COR-L47 (cell line): ENCODE data around the gene RABGAP1L.
"Not testable (repeated sequence)": the region's sequence is repeated elsewhere in the genome, so short reads cannot be mapped to it uniquely, and the experiment has no call there.

Experiments
- DNase-seq: peaks from one replicate; lab custom pipeline; 2025; lab: John Stamatoyannopoulos, UW

Gene RABGAP1L

GRCh38 chr1:174447866-174448530 lies 288.7 kb downstream of the RABGAP1L start, which contains the start of gene GPR52:
TSS of gene GPR52 (plus strand) at chr1:174447964. CDS start at chr1:174448112, 148 bp downstream.
- DNase-seq: no peak

GRCh38 chr1:174448531-174448883 lies 289.2 kb downstream of the RABGAP1L start:
- no peak for DNase-seq

GRCh38 chr1:174448974-174449373 lies 289.7 kb downstream of the RABGAP1L start:
- no peak for DNase-seq

- DNase-seq: no peak
Observed at GRCh38 chr1:174451408-174451807, 292.1 kb downstream of the RABGAP1L start.

GRCh38 chr1:174465855-174466254 lies 306.5 kb downstream of the RABGAP1L start:
- DNase-seq: no peak

GRCh38 chr1:174466607-174467006 lies 307.3 kb downstream of the RABGAP1L start:
- DNase-seq: no peak

- no peak for DNase-seq
Observed at GRCh38 chr1:174469052-174469451, 309.7 kb downstream of the RABGAP1L start.

GRCh38 chr1:174469687-174470086 lies 310.4 kb downstream of the RABGAP1L start:
- no peak for DNase-seq

GRCh38 chr1:174479281-174479680 lies 320.0 kb downstream of the RABGAP1L start:
- DNase-seq: no peak

- no peak for DNase-seq
Observed at GRCh38 chr1:174480324-174480723, 321.0 kb downstream of the RABGAP1L start.

- DNase-seq: no peak
Observed at GRCh38 chr1:174491606-174492005, 332.3 kb downstream of the RABGAP1L start.

GRCh38 chr1:174497478-174497877 lies 338.2 kb downstream of the RABGAP1L start:
- DNase-seq: no peak

- DNase-seq: not testable (repeated sequence)
Observed at GRCh38 chr1:174516755-174517154, 357.4 kb downstream of the RABGAP1L start.

- DNase-seq: no peak
Observed at GRCh38 chr1:174519844-174520243, 360.5 kb downstream of the RABGAP1L start.

- DNase-seq: no peak
Observed at GRCh38 chr1:174531751-174532150, 372.4 kb downstream of the RABGAP1L start.

- DNase-seq: no peak
Observed at GRCh38 chr1:174534789-174535188, 375.5 kb downstream of the RABGAP1L start.

GRCh38 chr1:174535207-174535606 lies 375.9 kb downstream of the RABGAP1L start:
- no peak for DNase-seq

GRCh38 chr1:174543421-174543820 lies 384.1 kb downstream of the RABGAP1L start:
- DNase-seq: not testable (repeated sequence)

GRCh38 chr1:174550296-174550695 lies 391.0 kb downstream of the RABGAP1L start:
- no peak for DNase-seq

- DNase-seq: no peak
Observed at GRCh38 chr1:174556392-174556791, 397.1 kb downstream of the RABGAP1L start.

GRCh38 chr1:174568551-174568950 lies 409.2 kb downstream of the RABGAP1L start:
- DNase-seq: no peak

- no peak for DNase-seq
Observed at GRCh38 chr1:174569240-174569639, 409.9 kb downstream of the RABGAP1L start.

- no peak for DNase-seq
Observed at GRCh38 chr1:174572771-174573170, 413.5 kb downstream of the RABGAP1L start.

- not testable (repeated sequence) for DNase-seq
Observed at GRCh38 chr1:174576120-174576519, 416.8 kb downstream of the RABGAP1L start.
